C4-2B (cell line): ENCODE measurements around the gene THOC1.

ENCODE experiments used
- ZFX ChIP-seq: fragments of 450-650 bp; IDR thresholded peaks from 2 replicates; pipeline ENCODE4 v1.6.1; 2017
- TF ChIP-seq, protein P1 (sequence below): fragments of 450-650 bp; conservative IDR thresholded peaks from 2 replicates; pipeline ENCODE4 v1.5.1; 2017; ENCODE audit warnings: mild to moderate bottlenecking

DNA sequence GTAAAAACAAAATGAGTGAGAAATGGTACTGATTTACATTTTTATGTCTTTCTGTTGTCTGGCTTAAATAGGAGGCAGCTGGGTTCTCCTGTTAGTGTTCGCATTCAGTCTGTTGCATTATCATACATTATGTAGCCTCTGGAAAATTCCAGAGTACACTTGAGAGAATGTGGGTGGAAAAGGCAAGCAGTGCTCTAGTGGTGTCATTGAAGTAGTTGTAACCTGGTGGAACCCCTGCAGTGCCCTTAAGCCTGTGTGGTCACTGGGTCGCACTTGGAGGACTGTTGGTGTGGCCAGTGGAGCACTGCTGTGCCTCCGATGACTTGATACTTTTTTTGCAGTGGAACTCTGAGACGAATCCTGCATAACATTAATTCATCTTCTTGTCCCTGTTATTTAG is 57.1 kb downstream of the THOC1 start:
- no peak for TF ChIP-seq ZFX
- TF ChIP-seq, protein P1, sequence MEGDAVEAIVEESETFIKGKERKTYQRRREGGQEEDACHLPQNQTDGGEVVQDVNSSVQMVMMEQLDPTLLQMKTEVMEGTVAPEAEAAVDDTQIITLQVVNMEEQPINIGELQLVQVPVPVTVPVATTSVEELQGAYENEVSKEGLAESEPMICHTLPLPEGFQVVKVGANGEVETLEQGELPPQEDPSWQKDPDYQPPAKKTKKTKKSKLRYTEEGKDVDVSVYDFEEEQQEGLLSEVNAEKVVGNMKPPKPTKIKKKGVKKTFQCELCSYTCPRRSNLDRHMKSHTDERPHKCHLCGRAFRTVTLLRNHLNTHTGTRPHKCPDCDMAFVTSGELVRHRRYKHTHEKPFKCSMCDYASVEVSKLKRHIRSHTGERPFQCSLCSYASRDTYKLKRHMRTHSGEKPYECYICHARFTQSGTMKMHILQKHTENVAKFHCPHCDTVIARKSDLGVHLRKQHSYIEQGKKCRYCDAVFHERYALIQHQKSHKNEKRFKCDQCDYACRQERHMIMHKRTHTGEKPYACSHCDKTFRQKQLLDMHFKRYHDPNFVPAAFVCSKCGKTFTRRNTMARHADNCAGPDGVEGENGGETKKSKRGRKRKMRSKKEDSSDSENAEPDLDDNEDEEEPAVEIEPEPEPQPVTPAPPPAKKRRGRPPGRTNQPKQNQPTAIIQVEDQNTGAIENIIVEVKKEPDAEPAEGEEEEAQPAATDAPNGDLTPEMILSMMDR: no peak
